Type B pancreatic cell (in vitro differentiated cells): ENCODE measurements around the gene SMIM35. TPM values are rescaled to one million over a fixed set of nuclear protein-coding genes. Genes with fewer than 3 reads are reported as not detected.

Experiments used
- DNase-seq: peaks from one replicate; pipeline ENCODE4 v3.0.0; 2021; ENCODE audit warnings: mixed read lengths; ENCODE audit not compliant: unreplicated experiment; ENCODE audit errors: extremely low spot score
- H3K27ac Mint-ChIP-seq: 2 replicates; pipeline ENCODE4 v1.8.0; 2021; ENCODE audit warnings: mild to moderate bottlenecking, mixed read lengths
- H3K27me3 Mint-ChIP-seq: 2 replicates; pipeline ENCODE4 v1.8.0; 2021; ENCODE audit warnings: mixed read lengths
- H3K36me3 Mint-ChIP-seq: 2 replicates; pipeline ENCODE4 v1.8.0; 2021; ENCODE audit warnings: mixed read lengths
- H3K4me1 Mint-ChIP-seq: one replicate; pipeline ENCODE4 v1.8.0; 2021; ENCODE audit warnings: mixed read lengths; ENCODE audit not compliant: unreplicated experiment
- H3K4me3 Mint-ChIP-seq: 2 replicates; pipeline ENCODE4 v1.8.0; 2021; ENCODE audit warnings: mild to moderate bottlenecking, mixed read lengths
- H3K9me3 Mint-ChIP-seq: 2 replicates; pipeline ENCODE4 v1.8.0; 2021; ENCODE audit warnings: mixed read lengths
- CTCF ChIP-seq: fragments of 200-600 bp; sonication (generic); conservative IDR thresholded peaks from 2 replicates; pipeline ENCODE4 v1.5.0; 2021; ENCODE audit warnings: antibody characterized with exemption, mild to moderate bottlenecking
- total RNA-seq: library from RNA; stranded (reverse); gene quantifications from 2 replicates; pipeline ENCODE4 v1.2.1, GENCODE V29; 2021; ENCODE audit warnings: low replicate concordance

The SMIM35 gene
- total RNA-seq, 1 donor from 2014 or later = 0.17 TPM

GRCh38 chr11:118016104-118016503 lies 70.7 kb downstream of the SMIM35 start:
- no peak overlapping the region for H3K27ac Mint-ChIP-seq
- no peak for TF ChIP-seq CTCF
- H3K36me3 Mint-ChIP-seq = no peaks in the 10 kb centered on the region
- no peak for DNase-seq
- peaks cover 7% of the 10 kb centered on the region for H3K9me3 Mint-ChIP-seq
- no peaks in the 10 kb centered on the region for H3K4me1 Mint-ChIP-seq
- H3K27me3 Mint-ChIP-seq = peaks cover 45% of the 10 kb centered on the region
- H3K4me3 Mint-ChIP-seq = no peak overlapping the region

- peaks cover 45% of the 10 kb centered on the region for H3K27me3 Mint-ChIP-seq
- peaks cover 7% of the 10 kb centered on the region for H3K9me3 Mint-ChIP-seq
- TF ChIP-seq CTCF = no peak
- no peak for DNase-seq
- H3K36me3 Mint-ChIP-seq = no peaks in the 10 kb centered on the region
- H3K4me1 Mint-ChIP-seq = no peaks in the 10 kb centered on the region
- no peak overlapping the region for H3K27ac Mint-ChIP-seq
- no peak overlapping the region for H3K4me3 Mint-ChIP-seq
Observed at GRCh38 chr11:118015385-118015841, 71.3 kb downstream of the SMIM35 start.

GRCh38 chr11:118014022-118014421 lies 72.7 kb downstream of the SMIM35 start:
- no peak overlapping the region for H3K27ac Mint-ChIP-seq
- H3K4me3 Mint-ChIP-seq = no peak overlapping the region
- H3K36me3 Mint-ChIP-seq = no peaks in the 10 kb centered on the region
- TF ChIP-seq CTCF = no peak
- no peak for DNase-seq
- H3K9me3 Mint-ChIP-seq = peaks cover 7% of the 10 kb centered on the region
- no peaks in the 10 kb centered on the region for H3K4me1 Mint-ChIP-seq
- peaks cover 44% of the 10 kb centered on the region for H3K27me3 Mint-ChIP-seq

- Mint-ChIP-seq H3K9me3 (no peaks in the 10 kb centered on the region), H3K27me3 (peaks cover 38% of the 10 kb centered on the region), H3K4me3 (no peak overlapping the region), H3K4me1 (no peaks in the 10 kb centered on the region), H3K27ac (no peak overlapping the region), H3K36me3 (no peaks in the 10 kb centered on the region)
- TF ChIP-seq CTCF = no peak
- no peak for DNase-seq
Observed at GRCh38 chr11:118012083-118012669, 74.6 kb downstream of the SMIM35 start.

- Mint-ChIP-seq H3K36me3 (no peaks in the 10 kb centered on the region), H3K9me3 (no peaks in the 10 kb centered on the region)
- no peak for TF ChIP-seq CTCF
Observed at GRCh38 chr11:118010738-118011461, 75.9 kb downstream of the SMIM35 start.

More at GRCh38 chr11:118010738-118011461, 75.9 kb downstream of the SMIM35 start:
- DNase-seq = no peak
- Mint-ChIP-seq H3K27ac (no peak overlapping the region), H3K4me3 (no peak overlapping the region), H3K4me1 (no peaks in the 10 kb centered on the region), H3K27me3 (peaks cover 33% of the 10 kb centered on the region)
